B cell (primary cell): ENCODE data around the gene CDK5RAP2. TPM values are rescaled to one million over a fixed set of nuclear protein-coding genes. Genes with fewer than 3 reads are reported as not detected.

Experiments
- ATAC-seq: fragments of 200-7000 bp; cut with Tn5 transposase; one replicate; pipeline ENCODE4 v1.10.0; 2021; ENCODE audit warnings: low read depth, mild to moderate bottlenecking, moderate number of reproducible peaks, moderate library complexity
- CTCF ChIA-PET: fragments of 350-600 bp; sonication (Branson Sonifier 250); formaldehyde crosslinking; loops from one replicate; lab custom pipeline; 2021; ENCODE audit warnings: antibody characterized with exemption, inconsistent platforms; lab: Charles Lee
- POLR2A ChIA-PET: fragments of 350-600 bp; sonication (Branson Sonifier 250); formaldehyde crosslinking; loops from one replicate; lab custom pipeline; 2021; ENCODE audit warnings: antibody characterized with exemption; lab: Charles Lee
- DNase-seq: peaks from one replicate; pipeline ENCODE4 v3.0.0; 2013
- H2AFZ ChIP-seq: 2 replicates; pipeline ENCODE4 v1.6.1; 2012; ENCODE audit warnings: mild to moderate bottlenecking, low read depth, low read length; ENCODE audit not compliant: insufficient read depth, poor library complexity, severe bottlenecking
- H3K27ac ChIP-seq, 2 donors: 1 replicate in 1 of 2; 2 replicates in 1 of 2; pipeline ENCODE4 v1.5.1; 2012 to 2013; ENCODE audit warnings: low read length in 2 of 2, mild to moderate bottlenecking in 2 of 2, moderate library complexity in 1 of 2
- H3K27me3 ChIP-seq, 4 experiments: fragments of 200-600 bp in 1 of 4; sonication (generic) in 1 of 4; replicated peaks in 1 of 4; 1 replicate in 2 of 4; 2 replicates in 2 of 4; pipeline versions ENCODE4 v1.6.1 to v1.7.0; 2013 to 2016; ENCODE audit warnings: low read length in 3 of 4, mild to moderate bottlenecking in 2 of 4, mixed read lengths in 1 of 4, moderate library complexity in 1 of 4; ENCODE audit not compliant: insufficient read depth in 4 of 4, control insufficient read depth in 3 of 4; ENCODE audit errors: control extremely low read depth in 1 of 4
- H3K36me3 ChIP-seq, 2 experiments: replicated peaks in 1 of 2; 1 replicate in 1 of 2; 2 replicates in 1 of 2; pipeline versions ENCODE4 v1.6.1 to v1.7.1; 2013; ENCODE audit warnings: low read length in 1 of 2; ENCODE audit not compliant: insufficient read depth in 2 of 2, control insufficient read depth in 1 of 2; ENCODE audit errors: control extremely low read depth in 1 of 2, extremely low read depth in 1 of 2
- H3K4me1 ChIP-seq, 2 donors: fragments of 200-600 bp in 1 of 2; sonication (generic) in 1 of 2; 1 replicate in 1 of 2; 2 replicates in 1 of 2; pipeline versions ENCODE4 v1.5.1 to v1.6.1; 2013 to 2017; ENCODE audit warnings: low read length in 2 of 2; ENCODE audit not compliant: control insufficient read depth in 2 of 2, insufficient read depth in 2 of 2
- H3K4me2 ChIP-seq: replicated peaks from 2 replicates; pipeline ENCODE3; 2012; ENCODE audit warnings: mild to moderate bottlenecking, low read depth, low read length; ENCODE audit not compliant: poor library complexity, severe bottlenecking
- H3K4me3 ChIP-seq, 5 experiments: fragments of 200-600 bp in 1 of 5; sonication (generic) in 1 of 5; 1 replicate in 3 of 5; 2 replicates in 2 of 5; pipeline versions ENCODE4 v1.5.1 to v1.7.0; 2011 to 2016; ENCODE audit warnings: low read length in 4 of 5, mild to moderate bottlenecking in 4 of 5, low read depth in 2 of 5, control low read depth in 1 of 5, moderate library complexity in 1 of 5; ENCODE audit not compliant: insufficient read depth in 1 of 5; ENCODE audit errors: control extremely low read depth in 1 of 5, extremely low read depth in 1 of 5
- H3K79me2 ChIP-seq: fragments of 200-600 bp; sonication (generic); one replicate; pipeline ENCODE4 v1.6.0; 2016; ENCODE audit warnings: low read length; ENCODE audit not compliant: control insufficient read depth, insufficient read depth
- H3K9ac ChIP-seq: fragments of 200-600 bp; sonication (generic); 2 replicates; pipeline ENCODE4 v1.6.1; 2017; ENCODE audit warnings: mild to moderate bottlenecking, low read length, moderate library complexity
- H3K9me3 ChIP-seq, 3 donors: one replicate each; pipeline versions ENCODE4 v1.6.1 to v1.7.1; 2013; ENCODE audit warnings: low read length in 2 of 3; ENCODE audit not compliant: control insufficient read depth in 2 of 3, insufficient read depth in 1 of 3; ENCODE audit errors: control extremely low read depth in 1 of 3
- H4K20me1 ChIP-seq: 2 replicates; pipeline ENCODE4 v1.6.0; 2012; ENCODE audit warnings: mild to moderate bottlenecking, low read length; ENCODE audit not compliant: insufficient read depth, control insufficient read depth, poor library complexity, severe bottlenecking
- H3K27ac Mint-ChIP-seq: one replicate; pipeline ENCODE4 v1.8.0; 2021; ENCODE audit warnings: mixed read lengths
- H3K27me3 Mint-ChIP-seq: one replicate; pipeline ENCODE4 v1.8.0; 2021; ENCODE audit warnings: mixed read lengths
- H3K4me1 Mint-ChIP-seq: one replicate; pipeline ENCODE4 v1.8.0; 2021; ENCODE audit warnings: mixed read lengths
- H3K4me3 Mint-ChIP-seq: one replicate; pipeline ENCODE4 v1.8.0; 2021; ENCODE audit warnings: mixed read lengths
- H3K9me3 Mint-ChIP-seq: one replicate; pipeline ENCODE4 v1.8.0; 2022; ENCODE audit warnings: mixed read lengths; ENCODE audit not compliant: insufficient read depth
- CTCF ChIP-seq: fragments of 200-600 bp; IDR thresholded peaks from one replicate; pipeline ENCODE4 v1.8.0; 2022; ENCODE audit warnings: antibody characterized with exemption, mild to moderate bottlenecking
- EZH2 ChIP-seq: IDR thresholded peaks from 2 replicates; pipeline ENCODE4 v1.6.1; 2012; ENCODE audit warnings: borderline replicate concordance, low read depth, mild to moderate bottlenecking, moderate library complexity, low read length; ENCODE audit not compliant: insufficient read depth, poor library complexity, severe bottlenecking
- WGBS: methylation state at CpG from one replicate; pipeline ENCODE4 v1.1.5; 2013; ENCODE audit warnings: missing lambda C conversion rate; ENCODE audit not compliant: insufficient coverage; 5-methylcytosine and 5-hydroxymethylcytosine counted together
- intact Hi-C: fragments of 100-400 bp; cut with micrococcal nuclease; formaldehyde crosslinking; loops from one replicate; pipeline ENCODE4 v1.10.0; 2022
- polyA plus RNA-seq: library from polyadenylated mRNA; depleted of rRNA; stranded (reverse); fragments of >200 nt; gene quantifications from 2 replicates; pipeline ENCODE4 v1.2.3, GENCODE V29; 2012
- total RNA-seq, 2 donors: library from RNA; stranded (reverse); fragments of 120-200 nt in 1 of 2; gene quantifications; 1 replicate in 1 of 2; 2 replicates in 1 of 2; pipeline versions ENCODE4 v1.2.3 to v1.2.4, GENCODE V29; 2013 to 2022

The CDK5RAP2 gene
- total and polyA plus RNA-seq, 2 donors (not counting 1 experiment from before 2014, with no cell fraction given): 31.3 to 122 TPM

DNA sequence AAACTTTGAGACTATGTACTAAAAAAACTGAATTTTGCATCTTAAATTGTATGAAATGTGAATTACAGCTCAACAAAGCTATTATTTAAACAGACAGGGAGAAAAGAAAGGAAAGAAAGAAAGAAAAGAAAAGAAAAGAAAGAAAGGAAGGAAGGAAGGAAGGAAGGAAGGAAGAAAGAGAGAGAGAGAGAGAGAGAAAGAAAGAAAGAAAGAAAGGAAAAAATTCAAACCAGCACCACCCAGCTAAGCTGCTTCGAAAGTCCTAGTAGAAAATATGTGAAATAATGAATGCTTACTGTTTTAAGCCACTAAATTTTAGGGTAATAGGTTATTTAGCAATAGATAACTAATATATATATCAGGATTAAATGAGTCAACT, 31.7 kb upstream of the CDK5RAP2 start:
- no peak for TF ChIP-seq CTCF
- TF ChIP-seq EZH2: no peak
- Mint-ChIP-seq H3K27me3 (no peaks in the 10 kb centered on the region), H3K27ac (no peak overlapping the region), H3K4me3 (no peak overlapping the region), H3K4me1 (no peaks in the 10 kb centered on the region), H3K9me3 (no peaks in the 10 kb centered on the region)
- ChIA-PET CTCF (interaction anchor here (0.6 kb wide), 1 partner anchor 1371 kb away, joined by 3 read pairs; no protein-coding TSS in a partner anchor), POLR2A (no interaction called here)
- no peaks in the 10 kb centered on the region for H3K9me3 ChIP-seq
- H3K27me3 ChIP-seq: no peaks in the 10 kb centered on the region
- no peaks in the 10 kb centered on the region for H3K4me1 ChIP-seq
- H3K4me3 ChIP-seq: no peak overlapping the region
- ATAC-seq: no peak
- no peak overlapping the region for H2AFZ ChIP-seq
- intact Hi-C loops: no loop called here
- H3K4me2 ChIP-seq: no peak overlapping the region
- H3K79me2 ChIP-seq: no peaks in the 10 kb centered on the region
- H3K9ac ChIP-seq: no peak overlapping the region
- no peaks in the 10 kb centered on the region for H3K36me3 ChIP-seq
- no peaks in the 10 kb centered on the region for H4K20me1 ChIP-seq
- WGBS: no CpG with 5 or more reads among the region's 1 CpG
- DNase-seq: no peak
- H3K27ac ChIP-seq: no peak overlapping the region

DNA sequence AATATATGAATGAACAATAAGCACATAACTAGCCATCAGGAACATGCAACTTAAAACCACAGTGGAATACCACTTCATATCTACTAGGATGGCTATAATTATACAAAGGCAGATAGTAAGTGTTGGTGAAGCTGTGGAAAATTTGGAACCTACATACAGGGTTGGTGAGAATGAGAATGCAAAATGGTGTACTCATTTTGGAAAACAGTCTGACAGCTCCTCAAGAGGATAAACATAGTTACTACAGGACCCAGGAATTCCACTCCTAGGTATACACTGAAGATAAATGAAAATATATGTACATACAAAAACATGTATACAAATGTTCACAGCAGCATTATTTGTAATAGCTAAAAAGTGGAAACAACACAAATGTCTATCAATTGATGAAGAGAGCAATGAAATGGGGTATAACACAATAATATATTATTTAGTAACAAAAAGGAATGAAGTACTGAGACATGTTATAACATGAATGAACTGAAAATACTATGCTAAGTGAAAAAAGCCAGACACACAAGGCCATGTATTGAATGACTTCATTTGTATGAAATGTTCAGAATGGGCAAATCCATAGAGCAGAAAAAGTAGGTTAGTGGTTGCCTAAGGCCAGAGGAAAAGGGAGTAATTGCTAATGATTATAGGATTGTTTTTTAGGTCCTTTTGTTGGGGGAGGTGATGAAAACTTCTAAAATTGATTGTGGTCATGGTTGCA, 31.2 kb upstream of the CDK5RAP2 start:
- POLR2A ChIA-PET: no interaction called here
- Histone ChIP-seq H3K79me2 (no peaks in the 10 kb centered on the region), H3K9me3 (no peaks in the 10 kb centered on the region), H4K20me1 (no peaks in the 10 kb centered on the region), H3K9ac (no peak overlapping the region), H3K4me2 (no peak overlapping the region), H3K27ac (no peak overlapping the region), H2AFZ (no peak overlapping the region), H3K36me3 (no peaks in the 10 kb centered on the region), H3K27me3 (no peaks in the 10 kb centered on the region), H3K4me3 (no peak overlapping the region), H3K4me1 (no peaks in the 10 kb centered on the region)
- no peak for DNase-seq
- Mint-ChIP-seq H3K4me3 (no peak overlapping the region), H3K27ac (no peak overlapping the region), H3K9me3 (no peaks in the 10 kb centered on the region), H3K4me1 (no peaks in the 10 kb centered on the region), H3K27me3 (no peaks in the 10 kb centered on the region)
- TF ChIP-seq CTCF: peak; percentile 16
- TF ChIP-seq EZH2: no peak
- ATAC-seq: no peak
- CTCF ChIA-PET: interaction anchor here (0.6 kb wide), 1 partner anchor 1371 kb away, joined by 3 read pairs; no protein-coding TSS in a partner anchor
- intact Hi-C loops: no loop called here
